ENCODE data around the gene MORC3.

Gene MORC3

DNA sequence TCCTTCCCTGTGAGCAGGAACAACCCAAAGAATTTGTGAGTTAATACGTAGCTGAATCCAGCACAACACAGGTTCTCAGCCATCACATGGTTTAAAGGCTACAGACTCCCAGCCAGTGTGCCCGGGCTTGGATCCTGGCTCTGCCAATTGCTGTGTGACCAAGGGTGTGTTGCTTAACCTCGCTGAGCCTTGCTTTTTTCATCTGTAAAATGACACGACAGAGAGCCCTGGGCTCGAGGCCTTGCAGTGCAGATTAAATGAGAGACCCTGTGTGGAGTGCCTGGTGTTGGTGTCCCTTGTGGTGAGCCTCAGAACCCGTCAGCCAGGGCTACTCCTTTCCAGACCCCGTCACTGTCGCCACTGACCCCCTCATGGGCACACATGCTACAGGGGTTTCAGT, 104.6 kb downstream of the MORC3 start:
- no peak for DNase-seq

- no peak for DNase-seq
These were observed 105.3 kb downstream of the MORC3 start for GRCh38 chr21:36425286-36425685.
